Activated CD8-positive, alpha-beta memory T cell treated with anti-CD3 and anti-CD28 coated beads for 48 hours (primary cell): ENCODE measurements around the gene NINL.
"Not testable (repeated sequence)": the region's sequence is repeated elsewhere in the genome, so short reads cannot be mapped to it uniquely, and the experiment has no call there.

ENCODE experiments used
- DNase-seq, 3 experiments: peaks; one replicate each; pipeline ENCODE4 v3.0.0-alpha.2; 2020; ENCODE audit warnings: low read depth in 2 of 3, low spot score in 2 of 3

Gene NINL

DNA sequence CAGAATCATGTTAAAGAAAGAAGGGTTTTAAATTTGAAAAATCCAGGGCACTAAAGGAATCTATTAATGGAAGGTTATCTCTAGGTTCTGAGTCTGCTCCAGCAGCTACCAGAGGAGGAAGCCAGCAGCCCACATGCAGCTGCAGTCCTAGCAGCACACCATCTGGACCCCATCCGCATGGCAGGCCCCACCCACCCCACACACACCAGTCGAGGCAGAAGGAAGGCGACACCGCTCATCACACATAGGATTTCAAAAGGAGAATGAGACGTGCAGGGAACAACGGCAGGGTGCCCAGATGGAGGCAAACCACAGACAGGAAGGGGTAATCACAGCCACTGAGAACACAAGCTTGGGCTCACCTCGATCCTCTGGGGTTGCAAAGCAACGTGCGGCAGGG is 99.0 kb downstream of the NINL start:
- no peak for DNase-seq

DNA sequence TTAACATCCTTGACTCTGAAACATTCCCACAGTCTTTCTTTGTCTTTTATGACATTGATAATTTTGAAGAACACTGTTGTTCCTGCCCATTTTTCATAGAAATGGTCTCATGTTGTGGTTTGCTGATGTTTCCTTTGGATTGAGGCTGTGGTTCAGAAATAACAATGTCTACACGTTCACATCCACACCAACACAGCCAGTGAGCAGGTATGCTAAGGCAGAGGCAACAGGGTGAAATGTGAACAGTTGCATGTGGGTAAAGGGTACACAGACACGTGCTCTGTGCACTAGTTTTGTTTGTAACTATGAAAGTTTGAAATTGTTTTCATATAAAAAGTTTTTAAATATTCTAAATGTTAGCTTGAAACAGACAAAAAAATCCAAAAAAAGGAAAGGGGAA is 99.5 kb downstream of the NINL start:
- no peak for DNase-seq

DNA sequence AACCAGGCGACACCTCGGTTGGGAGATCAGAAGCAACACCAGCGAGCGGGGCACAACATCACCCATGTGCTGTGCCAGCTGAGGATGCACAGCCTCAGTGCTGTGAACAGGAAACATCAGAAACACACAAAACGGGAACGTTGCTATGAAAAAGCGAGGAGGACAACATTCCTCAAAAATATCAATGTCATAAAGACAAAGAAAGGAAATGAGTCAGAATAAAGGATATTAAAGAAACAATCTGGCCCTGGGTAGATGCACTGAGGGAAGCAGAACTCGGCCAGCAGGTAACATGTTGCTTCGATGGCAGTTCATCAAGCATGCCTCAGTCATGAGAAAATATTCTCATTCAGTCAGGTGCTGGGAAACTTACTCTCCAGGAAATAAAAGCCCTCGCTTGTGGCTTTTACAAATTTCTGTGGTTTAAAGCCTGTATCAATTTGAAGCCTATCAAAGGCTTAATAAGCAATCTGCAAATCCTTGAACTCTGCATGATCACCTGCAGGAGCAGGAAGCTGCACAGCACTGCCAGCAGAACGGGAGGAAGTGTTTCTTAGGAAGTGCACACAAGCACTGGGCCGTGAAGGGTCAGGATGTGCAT is 100.3 kb downstream of the NINL start:
- DNase-seq: no peak

DNA sequence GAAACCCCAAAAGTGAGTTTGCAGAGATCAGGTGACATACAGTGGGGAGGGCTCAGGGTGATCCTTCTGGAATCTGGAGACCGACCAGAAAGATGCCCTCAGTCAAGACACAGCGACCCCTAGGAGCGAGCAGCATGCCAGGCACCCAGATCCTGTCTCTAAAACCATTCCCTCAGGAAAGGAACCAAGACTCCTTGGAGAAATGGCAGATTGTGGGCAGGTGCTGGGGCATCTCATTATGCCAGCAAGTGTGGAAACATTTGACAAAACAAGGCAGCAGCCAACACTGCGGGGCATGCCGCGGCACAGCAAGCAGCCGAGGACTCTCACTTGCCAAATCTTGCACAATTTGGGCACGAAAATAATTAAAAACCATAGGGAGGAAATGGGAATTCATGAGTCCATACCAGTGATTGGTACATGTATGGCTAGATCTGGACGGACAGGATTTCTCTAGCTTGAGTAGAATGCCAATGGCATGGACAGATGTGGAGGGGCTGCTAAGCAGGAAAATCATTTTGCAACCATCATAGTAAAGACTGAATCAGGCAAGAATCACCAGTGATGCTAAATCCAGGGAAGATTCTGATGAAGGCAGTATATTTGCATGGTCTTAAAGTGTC is 101.0 kb downstream of the NINL start:
- no peak for DNase-seq

DNA sequence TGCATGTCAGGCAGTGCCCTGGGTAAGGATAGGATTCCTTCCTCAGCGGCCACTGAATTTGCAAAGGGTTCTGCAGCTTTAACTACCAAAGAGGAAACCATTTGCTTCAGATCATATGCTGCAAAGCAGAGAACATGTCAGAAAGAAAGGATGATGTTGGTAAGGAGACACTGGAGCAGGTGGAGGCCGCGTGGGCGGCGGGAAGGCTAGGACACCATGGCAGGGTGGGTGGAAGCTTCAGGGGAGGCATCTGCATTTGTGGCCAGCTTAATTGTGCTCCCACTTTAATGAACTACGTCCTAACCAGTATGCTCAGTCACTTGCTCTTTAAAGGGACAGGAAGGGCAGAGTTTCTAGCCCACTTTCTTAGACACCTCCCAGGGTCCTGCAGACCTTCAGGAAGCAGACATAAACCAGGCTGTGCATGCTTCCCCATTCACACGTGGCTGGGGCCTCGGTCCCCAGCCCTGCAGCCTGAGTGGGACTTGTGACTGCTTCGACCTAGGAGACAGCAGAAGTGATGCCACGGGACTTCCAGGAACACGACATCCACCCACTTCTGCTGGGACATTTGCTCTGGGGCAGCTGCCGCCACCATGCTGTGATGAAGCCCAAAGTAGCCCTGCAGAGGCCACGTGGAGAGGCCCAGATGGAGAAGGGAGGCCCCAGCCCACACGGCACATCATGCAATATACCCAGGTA is 101.7 kb downstream of the NINL start:
- no peak for DNase-seq

DNA sequence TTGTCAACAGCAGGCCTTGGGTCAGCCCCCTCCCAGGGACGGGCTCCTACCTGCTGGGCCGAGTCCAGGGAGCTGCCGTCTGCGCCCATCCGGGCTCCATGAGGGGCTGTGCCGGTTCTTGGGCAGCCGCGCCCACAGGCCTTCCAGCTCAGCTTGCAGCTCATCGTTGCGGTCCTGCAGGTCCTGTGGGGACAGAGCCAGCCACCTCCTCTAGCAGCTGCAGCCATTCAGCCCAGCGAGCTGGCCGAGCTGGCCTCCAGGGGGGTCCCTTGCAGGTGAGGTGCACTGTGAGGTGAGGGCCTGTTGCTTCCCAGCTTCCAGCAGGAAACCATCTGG is 103.4 kb downstream of the NINL start:
- DNase-seq: no peak

DNA sequence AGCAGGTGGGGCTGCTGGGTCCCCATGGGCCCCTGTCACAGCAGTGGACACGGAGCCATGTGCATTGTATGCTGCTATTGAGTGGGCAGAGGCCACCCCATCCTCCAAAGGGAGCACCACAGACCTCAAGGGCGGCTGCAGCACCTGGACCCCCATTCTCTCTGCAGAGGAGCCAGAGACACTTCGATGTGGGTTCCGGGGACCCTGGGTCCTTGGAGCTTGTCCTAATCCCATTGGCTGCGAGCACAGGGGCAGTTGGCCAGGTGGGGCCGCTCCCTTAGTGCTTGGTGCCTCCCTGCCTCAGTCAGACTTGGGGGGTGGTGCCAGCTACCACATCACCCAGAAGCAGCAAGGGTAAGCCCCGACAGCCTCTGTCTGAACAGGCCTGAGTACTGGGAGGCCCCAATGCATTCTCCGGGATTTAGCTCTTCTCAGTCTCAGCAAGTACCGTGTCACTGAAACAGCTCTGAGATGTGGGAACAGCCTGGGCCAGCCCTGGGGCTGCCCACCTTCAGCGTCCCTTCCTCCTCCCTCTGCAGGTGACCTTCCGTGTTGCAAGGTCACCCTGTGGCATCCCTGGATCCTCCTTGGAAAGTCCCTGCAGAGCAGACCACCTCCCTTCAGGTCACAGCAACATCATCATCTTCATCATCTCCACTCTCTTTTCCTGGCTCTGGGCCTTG is 104.0 kb downstream of the NINL start:
- DNase-seq: no peak

DNA sequence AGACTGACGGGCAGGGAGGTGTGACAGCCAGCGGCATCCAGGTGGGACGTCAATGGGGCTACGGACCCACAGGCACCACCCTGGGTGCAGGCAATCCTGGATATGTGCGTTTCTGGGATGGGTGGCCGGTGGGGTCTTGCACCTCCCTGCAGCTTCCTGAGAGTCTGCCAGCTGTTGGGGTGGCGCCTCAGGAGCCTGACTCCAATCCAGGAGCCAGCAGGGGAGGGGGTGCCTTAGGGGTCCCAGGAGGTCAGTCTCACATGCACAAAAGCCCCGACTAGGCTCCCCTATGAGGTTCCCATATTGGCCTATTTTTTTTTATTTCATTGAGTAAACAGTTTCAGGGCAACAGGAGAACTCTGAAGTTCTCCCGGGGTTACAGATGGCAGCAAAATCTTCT is 104.5 kb downstream of the NINL start:
- no peak for DNase-seq

DNA sequence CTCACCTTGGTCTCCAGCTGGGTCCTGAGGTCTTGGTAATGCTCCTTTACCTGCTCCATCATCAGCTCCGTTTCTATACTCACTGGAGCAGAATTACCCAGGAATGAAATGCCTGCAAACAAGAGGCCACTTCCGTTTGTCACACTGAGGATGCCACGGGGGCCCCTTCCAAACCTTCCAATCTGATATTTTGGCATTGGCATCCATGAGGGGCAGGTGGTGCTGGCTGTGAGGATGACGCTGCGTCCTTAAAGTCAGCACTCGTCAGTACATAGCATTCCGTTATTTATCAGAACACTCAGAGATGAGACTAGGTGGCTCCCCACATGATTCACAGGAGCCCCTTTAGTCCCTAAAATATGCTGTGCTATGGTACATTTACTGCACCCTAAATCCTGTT is 105.2 kb downstream of the NINL start:
- DNase-seq: no peak

DNA sequence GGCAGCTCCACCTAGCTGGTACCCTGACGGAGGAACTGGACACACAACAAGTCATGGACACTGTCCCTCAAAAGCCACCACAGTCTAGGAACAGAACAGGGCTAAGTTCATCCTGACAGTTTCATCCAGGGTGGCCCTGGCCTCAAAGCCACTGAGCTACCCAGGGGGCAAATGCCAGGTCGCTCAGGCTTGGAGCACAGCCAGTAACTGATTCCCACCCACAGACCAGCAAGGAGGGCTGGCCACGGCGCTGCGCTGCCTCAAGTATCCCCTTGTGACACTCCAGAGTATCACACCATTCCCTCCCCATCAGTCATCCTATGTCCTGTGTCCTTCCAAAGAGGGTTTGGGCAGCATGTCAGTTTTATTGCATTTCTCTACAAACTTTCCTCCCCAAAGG is 105.7 kb downstream of the NINL start:
- no peak for DNase-seq

DNA sequence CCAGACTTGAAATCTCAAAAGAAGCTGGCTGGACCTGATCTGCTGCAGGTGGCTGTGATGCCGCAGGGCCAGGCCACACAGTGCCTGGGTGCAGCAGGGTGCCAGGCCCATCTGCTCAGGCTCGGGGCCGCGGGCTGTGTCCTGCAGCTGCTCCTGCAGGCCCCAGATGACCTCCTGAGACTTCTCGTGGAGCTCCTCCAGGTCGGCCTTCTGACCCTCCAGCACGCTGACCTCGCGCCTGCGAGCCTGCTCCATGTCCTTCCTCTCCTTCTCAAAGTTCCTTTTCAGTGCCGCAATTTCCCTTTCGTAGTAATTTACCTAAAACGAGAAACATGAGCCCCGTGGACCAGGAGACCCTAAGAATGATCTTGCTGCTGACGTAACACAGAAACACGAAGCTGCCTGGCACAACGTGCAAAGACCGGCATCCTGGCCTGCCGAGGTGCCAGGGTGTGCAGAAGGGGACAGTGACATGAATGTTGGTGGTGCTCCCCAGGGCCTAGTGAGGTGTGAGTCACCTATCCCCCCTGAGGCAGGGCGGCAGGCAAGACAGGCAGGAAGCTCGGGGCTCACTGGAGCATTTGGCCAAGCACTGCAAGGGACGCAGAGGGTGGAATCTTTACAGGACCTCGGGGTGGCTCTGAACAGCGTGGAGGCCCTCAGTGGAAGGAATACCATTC is 106.3 kb downstream of the NINL start:
- DNase-seq: no peak

DNA sequence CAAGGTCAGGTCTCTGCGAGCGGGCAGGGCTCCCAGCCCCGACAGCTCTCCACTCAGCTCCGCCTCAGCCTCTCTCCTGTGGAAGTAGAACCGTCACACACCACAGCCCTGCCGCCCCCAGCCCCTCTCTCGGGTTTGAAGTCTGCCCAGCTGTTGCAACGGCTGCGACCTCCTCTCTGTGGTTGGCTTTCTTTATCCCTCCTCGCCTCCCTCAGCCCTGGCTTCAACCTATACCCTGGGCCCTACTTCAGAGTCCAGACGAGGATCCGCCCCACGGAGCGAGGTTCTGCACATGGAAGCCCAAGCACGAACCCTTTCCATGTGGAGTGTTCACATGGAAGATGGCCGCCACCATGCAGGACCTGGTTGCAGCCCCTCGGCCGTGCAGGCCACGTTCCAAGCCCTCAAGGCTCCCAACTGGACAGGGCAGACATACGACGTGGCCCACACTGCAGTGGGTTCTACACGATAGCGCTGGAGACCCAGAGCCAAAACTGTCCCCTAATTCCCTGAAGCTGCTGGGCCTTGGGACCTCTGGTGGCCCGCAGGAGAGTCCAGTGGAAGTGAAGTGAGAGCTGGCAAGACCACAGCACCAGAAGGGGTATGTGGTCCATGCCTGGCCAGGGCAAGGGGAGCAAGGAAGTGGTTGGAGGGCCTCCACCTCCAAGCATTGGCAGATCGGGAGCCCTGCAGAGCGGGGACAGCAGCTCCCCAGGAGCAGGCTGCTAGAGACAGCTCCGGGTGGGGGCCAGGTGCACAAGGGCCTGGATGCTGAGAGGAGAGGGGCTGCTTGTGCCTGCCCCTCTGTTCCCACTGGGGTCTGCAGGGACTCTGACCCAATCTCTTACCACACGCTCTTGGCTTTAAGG is 108.1 kb downstream of the NINL start:
- no peak for DNase-seq

DNA sequence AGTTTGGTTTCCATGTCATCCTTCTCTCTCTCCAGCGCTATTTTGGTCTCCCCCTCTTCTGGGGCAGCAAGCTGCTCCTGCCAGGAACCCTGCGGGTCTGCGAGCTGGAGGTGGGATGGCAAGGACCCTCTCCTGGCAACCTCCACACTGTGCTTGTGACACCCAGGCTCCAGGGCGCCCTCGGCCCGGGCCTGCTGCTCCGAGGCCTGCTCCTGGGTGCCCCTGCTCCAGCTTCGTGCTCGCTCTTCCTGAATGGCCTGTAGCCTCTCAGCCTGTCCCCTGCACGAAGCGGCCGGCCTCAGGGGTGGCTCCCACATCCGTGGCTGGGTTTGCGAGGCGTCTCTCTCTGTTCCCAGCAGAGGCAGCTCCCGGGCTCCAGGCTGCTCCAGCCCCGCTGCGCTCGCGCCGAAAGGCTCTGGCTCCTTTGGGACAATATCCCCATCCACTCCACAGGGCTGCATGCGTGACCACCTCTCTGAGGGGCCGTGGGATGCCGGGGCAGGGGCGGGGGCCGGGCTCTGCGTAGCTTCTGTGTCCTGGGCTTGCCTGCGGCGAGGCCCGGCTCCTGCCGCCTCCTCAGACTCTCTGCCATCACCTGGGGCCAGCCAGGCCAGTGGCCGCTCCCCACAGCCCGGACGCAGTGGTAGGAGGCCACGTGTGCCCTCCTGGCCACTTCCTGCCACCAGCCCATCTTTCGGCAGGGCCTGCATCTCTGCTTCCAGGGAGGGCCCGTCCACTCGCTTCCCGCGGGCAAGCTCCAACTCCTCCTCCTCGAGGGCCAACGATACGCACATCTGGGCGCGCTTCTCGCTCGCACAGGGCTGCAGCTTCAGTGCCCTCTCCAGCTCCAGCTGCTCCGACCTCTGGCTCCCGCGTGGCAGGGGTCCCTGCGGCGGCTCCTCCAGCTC is 109.0 kb downstream of the NINL start:
- DNase-seq: no peak

DNA sequence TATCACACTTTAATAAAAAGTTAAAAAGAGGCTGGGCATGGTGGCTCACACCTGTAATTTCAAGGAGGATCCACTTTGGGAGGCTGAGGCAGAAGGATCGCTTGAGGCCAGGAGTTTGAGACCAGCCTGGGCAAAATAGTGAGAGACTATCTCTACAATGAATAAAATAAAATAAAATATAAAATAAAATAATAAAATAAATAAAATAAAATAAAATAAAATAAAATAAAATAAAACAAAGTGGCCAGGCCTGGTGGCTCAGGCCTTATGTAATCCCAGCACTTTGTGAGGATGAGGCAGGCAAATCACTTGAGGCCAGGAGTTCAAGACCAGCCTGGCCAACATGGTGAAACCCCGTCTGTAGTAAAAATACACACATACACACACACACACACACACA is 112.0 kb downstream of the NINL start:
- not testable (repeated sequence) for DNase-seq

DNA sequence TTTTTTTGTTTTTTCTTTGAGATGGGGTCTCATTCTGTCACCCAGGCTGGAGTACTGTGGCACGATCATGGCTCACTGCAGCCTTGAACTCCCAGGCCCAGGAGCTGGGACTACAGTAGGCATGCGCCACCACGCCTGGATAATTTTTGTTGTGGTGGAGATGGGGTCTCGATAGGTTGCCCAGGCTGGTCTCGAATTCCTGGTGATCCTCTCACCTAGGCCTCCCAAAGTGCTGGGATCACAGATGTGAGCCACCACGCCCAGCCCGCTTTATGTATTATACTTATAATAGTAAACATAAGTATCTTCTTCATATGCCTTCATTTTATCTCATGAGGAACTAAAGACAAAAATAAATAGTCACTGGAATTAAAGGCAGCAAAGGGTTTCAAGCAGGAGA is 114.3 kb downstream of the NINL start:
- DNase-seq: no peak

DNA sequence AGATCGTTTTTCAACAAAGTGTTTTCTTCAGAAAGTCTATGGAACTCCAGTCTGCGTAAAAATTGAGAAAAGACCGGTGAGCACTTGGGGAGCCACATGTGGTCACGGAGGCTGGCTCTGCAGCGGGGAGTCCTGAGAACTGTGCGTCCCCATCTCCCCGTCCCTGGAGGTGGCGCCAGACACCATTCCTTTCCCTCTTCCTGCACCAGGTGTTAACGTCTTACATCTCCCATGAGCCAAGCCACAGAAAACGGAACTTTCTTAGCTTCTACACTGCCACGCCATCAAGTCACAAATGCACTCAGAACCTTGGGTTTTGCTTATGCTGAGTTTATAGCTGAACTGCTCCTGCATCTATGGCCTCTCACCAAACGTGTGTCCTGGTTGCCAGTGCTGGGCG is 115.3 kb downstream of the NINL start:
- DNase-seq: no peak

DNA sequence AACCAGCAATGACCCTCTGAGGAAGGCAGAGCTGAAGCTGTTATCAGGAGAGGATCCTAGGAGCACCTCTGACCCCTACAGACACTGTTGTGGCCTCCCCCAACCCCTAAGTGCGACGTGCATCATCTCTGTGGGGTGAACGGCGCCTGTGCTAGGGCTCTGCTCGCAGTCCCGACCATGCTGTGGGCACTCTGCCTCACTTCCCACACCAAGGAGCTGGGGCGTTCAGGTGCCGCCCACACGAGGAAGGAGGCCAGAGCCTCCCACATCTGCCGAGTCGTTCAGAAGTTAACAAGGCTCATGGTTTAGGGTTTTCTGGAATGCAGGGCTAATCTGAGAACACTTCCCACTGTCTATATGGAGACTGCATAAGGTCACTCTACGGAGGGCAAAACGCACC is 115.8 kb downstream of the NINL start:
- DNase-seq: no peak

DNA sequence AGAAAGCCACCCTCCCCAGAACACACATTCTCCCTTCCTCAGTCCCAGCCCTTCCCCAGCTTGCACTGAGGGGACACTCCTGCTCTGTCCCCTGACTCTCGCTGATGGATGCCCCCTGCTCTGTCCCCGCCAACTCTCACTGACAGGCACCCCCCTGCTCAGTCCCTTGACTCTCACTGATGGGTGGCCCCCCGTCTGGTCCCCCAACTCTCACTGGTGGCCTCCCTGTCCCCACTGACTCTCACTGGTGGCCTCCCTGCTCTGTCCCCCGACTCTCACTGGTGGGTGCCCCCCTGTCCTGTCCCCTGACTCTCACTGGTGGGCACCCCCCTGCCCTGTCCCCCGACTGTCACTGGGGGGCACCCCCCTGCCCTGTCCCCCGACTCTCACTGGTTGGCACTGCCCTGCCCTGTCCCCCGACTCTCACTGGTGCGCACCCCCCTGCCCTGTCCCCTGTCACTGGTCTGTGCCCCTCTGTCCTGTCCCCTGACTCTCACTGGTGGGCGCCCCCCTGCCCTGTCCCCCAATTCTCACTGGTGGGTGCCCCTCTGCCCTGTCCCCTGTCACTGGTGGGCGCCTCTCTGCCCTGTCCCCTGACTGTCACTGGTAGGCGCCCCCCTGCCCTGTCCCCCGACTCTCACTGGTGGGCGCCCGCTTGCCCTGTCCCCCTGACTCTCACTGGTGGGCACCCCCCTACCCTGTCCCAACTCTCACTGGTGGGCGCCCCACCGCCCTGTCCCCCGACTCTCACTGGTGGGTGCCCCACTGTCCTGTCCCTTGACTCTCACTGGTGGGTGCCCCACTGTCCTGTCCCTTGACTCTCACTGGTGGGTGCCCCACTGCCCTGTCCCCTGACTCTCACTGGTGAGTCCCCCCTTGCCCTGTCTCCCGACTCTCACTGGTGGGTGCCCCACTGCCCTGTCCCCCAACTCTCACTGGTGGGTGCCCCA is 116.9 kb downstream of the NINL start:
- no peak for DNase-seq

DNA sequence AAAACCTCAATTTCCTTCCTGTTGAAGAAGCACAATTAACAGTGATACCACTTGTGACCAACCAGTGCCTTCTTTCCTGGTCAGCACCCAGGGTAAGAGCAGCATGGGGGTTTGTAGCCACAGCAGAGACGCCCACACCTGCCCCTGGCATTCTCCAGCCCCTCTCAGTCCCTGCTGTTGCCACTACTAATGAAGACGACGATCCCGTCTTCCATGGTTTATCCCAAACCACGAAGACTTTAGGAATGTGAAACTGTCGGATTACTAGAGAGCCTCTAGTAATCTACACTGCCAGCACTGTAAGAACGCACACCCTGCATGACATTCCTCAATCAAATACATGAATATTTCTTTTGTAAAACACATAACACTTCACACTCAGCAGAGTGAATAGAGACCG is 117.9 kb downstream of the NINL start:
- no peak for DNase-seq
